ENCODE results near the gene KCNS3. TPM values are rescaled to one million over a fixed set of nuclear protein-coding genes. Genes with fewer than 3 reads are reported as not detected.

KCNS3 gene
- total RNA-seq, 1 experiment from 2014 or later = 0.20 TPM

- no peak for DNase-seq
- H3K9me3 Mint-ChIP-seq (ENCODE audit: unreplicated experiment) = no peaks in the 10 kb centered on the region
- TF ChIP-seq CTCF (IDR thresholded peaks at IDR 0.05; ENCODE audit: insufficient read depth in 1 of 2, low read depth in 1 of 2, low read length in 1 of 2, severe bottlenecking in 1 of 2, unreplicated experiment in 1 of 2) = no peak
- Histone ChIP-seq H3K4me3 (ENCODE audit: low read depth, low read length) (no peak overlapping the region), H3K4me1 (no peaks in the 10 kb centered on the region), H3K27me3 (replicated peaks; ENCODE audit: control insufficient read depth, insufficient read depth, low read length) (no peaks in the 10 kb centered on the region; the same call in 1 of the 2 replicates), H3K36me3 (ENCODE audit: control insufficient read depth, insufficient read depth, low read length) (no peaks in the 10 kb centered on the region), H3K9me3 (no peaks in the 10 kb centered on the region)
- H3K27ac Mint-ChIP-seq (ENCODE audit: unreplicated experiment) = no peak overlapping the region
- no peaks in the 10 kb centered on the region for H3K4me1 Mint-ChIP-seq (ENCODE audit: low read depth, unreplicated experiment)
- ChIA-PET CTCF (no interaction called here), POLR2A (no interaction called here)
- H3K27me3 Mint-ChIP-seq (ENCODE audit: insufficient read depth, unreplicated experiment) = peaks cover 17% of the 10 kb centered on the region
- intact Hi-C loops (cut with micrococcal nuclease; ENCODE audit: unreplicated experiment) = no loop called here
- no TSS peak for BruUV-seq (replicated peaks)
- H3K36me3 Mint-ChIP-seq (ENCODE audit: insufficient read depth, unreplicated experiment) = no peaks in the 10 kb centered on the region
- H3K4me3 Mint-ChIP-seq (ENCODE audit: unreplicated experiment) = no peak overlapping the region
Measured at GRCh38 chr2:17950006-17950405, 71.5 kb downstream of the KCNS3 start.

GRCh38 chr2:17951563-17951962 is 73.1 kb downstream of the KCNS3 start:
- no peak for TF ChIP-seq CTCF (IDR thresholded peaks at IDR 0.05; ENCODE audit: insufficient read depth in 1 of 2, low read depth in 1 of 2, low read length in 1 of 2, severe bottlenecking in 1 of 2, unreplicated experiment in 1 of 2)
- no peak overlapping the region for H3K27ac Mint-ChIP-seq (ENCODE audit: unreplicated experiment)
- no peak overlapping the region for H3K4me3 ChIP-seq (ENCODE audit: low read depth, low read length)
- no peaks in the 10 kb centered on the region for H3K36me3 ChIP-seq (ENCODE audit: control insufficient read depth, insufficient read depth, low read length)
- peaks cover 13% of the 10 kb centered on the region for H3K27me3 Mint-ChIP-seq (ENCODE audit: insufficient read depth, unreplicated experiment)
- intact Hi-C loops (cut with micrococcal nuclease; ENCODE audit: unreplicated experiment) = no loop called here
- no peak overlapping the region for H3K4me3 Mint-ChIP-seq (ENCODE audit: unreplicated experiment)
- H3K36me3 Mint-ChIP-seq (ENCODE audit: insufficient read depth, unreplicated experiment) = no peaks in the 10 kb centered on the region
- no peaks in the 10 kb centered on the region; the same call in 1 of the 2 replicates for H3K27me3 ChIP-seq (replicated peaks; ENCODE audit: control insufficient read depth, insufficient read depth, low read length)
- H3K9me3 Mint-ChIP-seq (ENCODE audit: unreplicated experiment) = no peaks in the 10 kb centered on the region
- H3K4me1 Mint-ChIP-seq (ENCODE audit: low read depth, unreplicated experiment) = no peaks in the 10 kb centered on the region
- POLR2A ChIA-PET = no interaction called here
- no peak for DNase-seq
- CTCF ChIA-PET = no interaction called here
- BruUV-seq (replicated peaks) = no TSS peak
- H3K4me1 ChIP-seq = no peaks in the 10 kb centered on the region
- H3K9me3 ChIP-seq = no peaks in the 10 kb centered on the region

GRCh38 chr2:17958466-17959092 is 80.1 kb downstream of the KCNS3 start:
- no peak for DNase-seq
- CTCF ChIA-PET = no interaction called here
- H3K27ac Mint-ChIP-seq (ENCODE audit: unreplicated experiment) = no peak overlapping the region
- no peaks in the 10 kb centered on the region for H3K36me3 Mint-ChIP-seq (ENCODE audit: insufficient read depth, unreplicated experiment)
- H3K4me1 Mint-ChIP-seq (ENCODE audit: low read depth, unreplicated experiment) = no peaks in the 10 kb centered on the region
- intact Hi-C loops (cut with micrococcal nuclease; ENCODE audit: unreplicated experiment) = no loop called here
- Histone ChIP-seq H3K27me3 (replicated peaks; ENCODE audit: control insufficient read depth, insufficient read depth, low read length) (no peaks in the 10 kb centered on the region), H3K4me1 (no peaks in the 10 kb centered on the region), H3K9me3 (no peaks in the 10 kb centered on the region), H3K36me3 (ENCODE audit: control insufficient read depth, insufficient read depth, low read length) (no peaks in the 10 kb centered on the region), H3K4me3 (ENCODE audit: low read depth, low read length) (no peak overlapping the region)
- peaks cover 12% of the 10 kb centered on the region for H3K27me3 Mint-ChIP-seq (ENCODE audit: insufficient read depth, unreplicated experiment)
- no TSS peak for BruUV-seq (replicated peaks)
- POLR2A ChIA-PET = no interaction called here
- TF ChIP-seq CTCF (IDR thresholded peaks at IDR 0.05; ENCODE audit: insufficient read depth in 1 of 2, low read depth in 1 of 2, low read length in 1 of 2, severe bottlenecking in 1 of 2, unreplicated experiment in 1 of 2) = no peak
- H3K4me3 Mint-ChIP-seq (ENCODE audit: unreplicated experiment) = no peak overlapping the region
- peaks cover 13% of the 10 kb centered on the region for H3K9me3 Mint-ChIP-seq (ENCODE audit: unreplicated experiment)
